Peyer's patch (tissue), 4 donors: ENCODE data around the gene CNTNAP2. TPM values are rescaled to one million over a fixed set of nuclear protein-coding genes. Genes with fewer than 3 reads are reported as not detected.

Experiments used
- DNase-seq, 3 donors: peaks; one replicate each; pipeline ENCODE4 v3.0.0-alpha.2; 2017 to 2019
- H3K27ac ChIP-seq, 4 donors: fragments of 200-600 bp; sonication (generic); one replicate each; pipeline ENCODE4 v1.5.1; 2016 to 2019
- H3K27me3 ChIP-seq, 2 donors: fragments of 200-600 bp; sonication (generic); one replicate each; pipeline ENCODE4 v1.5.1; 2019
- H3K36me3 ChIP-seq, 3 donors: fragments of 200-600 bp; sonication (generic); one replicate each; pipeline ENCODE4 v1.5.1; 2016 to 2019
- H3K4me1 ChIP-seq, 4 donors: fragments of 200-600 bp; sonication (generic); one replicate each; pipeline ENCODE4 v1.5.1; 2016 to 2019
- H3K4me3 ChIP-seq, 4 donors: fragments of 200-600 bp; sonication (generic); 1 replicate in 3 of 4; 2 replicates in 1 of 4; pipeline ENCODE4 v1.5.1; 2016 to 2019; ENCODE audit warnings: mild to moderate bottlenecking in 1 of 4
- H3K9me3 ChIP-seq, 4 donors: fragments of 200-600 bp; sonication (generic); one replicate each; pipeline ENCODE4 v1.5.1; 2016 to 2019; ENCODE audit warnings: mild to moderate bottlenecking in 1 of 4
- CTCF ChIP-seq, 6 experiments: fragments of 450-650 bp in 4 of 6; fragments of 200-600 bp in 2 of 6; sonication (generic) in 1 of 6; IDR thresholded peaks; one replicate each; pipeline ENCODE4 v1.5.1; 2017 to 2019; ENCODE audit warnings: antibody characterized with exemption in 6 of 6, mild to moderate bottlenecking in 3 of 6, moderate library complexity in 1 of 6
- POLR2A ChIP-seq, 2 donors: fragments of 450-650 bp; IDR thresholded peaks; one replicate each; pipeline ENCODE4 v1.5.1; 2017; ENCODE audit warnings: antibody characterized with exemption in 2 of 2, mild to moderate bottlenecking in 2 of 2, moderate library complexity in 2 of 2
- total RNA-seq, 4 donors: library from RNA; depleted of rRNA; stranded (reverse); fragments of >200 nt; gene quantifications; one replicate each; pipeline ENCODE4 v1.1.0, GENCODE V29; 2016

The CNTNAP2 gene
- total RNA-seq, 4 donors from 2014 or later = 1.5 to 4.9 (median 3.6) TPM

- no peaks in the 10 kb centered on the region for H3K9me3 ChIP-seq
- H3K4me3 ChIP-seq = no peak overlapping the region
- no peaks in the 10 kb centered on the region for H3K36me3 ChIP-seq
- H3K27ac ChIP-seq = no peak overlapping the region
- no peaks in the 10 kb centered on the region for H3K27me3 ChIP-seq
- H3K4me1 ChIP-seq = no peaks in the 10 kb centered on the region
- TF ChIP-seq POLR2A (IDR thresholded peaks at IDR 0.05) = no peak
- TF ChIP-seq CTCF (IDR thresholded peaks at IDR 0.05) = no peak
- DNase-seq = no peak
Measured at GRCh38 chr7:148147438-148147837, 2030.8 kb downstream of the CNTNAP2 start.

GRCh38 chr7:148148456-148148855 is 2031.9 kb downstream of the CNTNAP2 start:
- no peaks in the 10 kb centered on the region for H3K27me3 ChIP-seq
- H3K4me3 ChIP-seq = no peak overlapping the region
- no peak for DNase-seq
- H3K27ac ChIP-seq = no peak overlapping the region
- H3K4me1 ChIP-seq = peaks cover 0 to under 1% (median 0%) of the 10 kb centered on the region in 4 donors
- H3K9me3 ChIP-seq = no peaks in the 10 kb centered on the region
- H3K36me3 ChIP-seq = no peaks in the 10 kb centered on the region
- no peak for TF ChIP-seq CTCF (IDR thresholded peaks at IDR 0.05)
- TF ChIP-seq POLR2A (IDR thresholded peaks at IDR 0.05) = no peak

- Histone ChIP-seq H3K36me3 (no peaks in the 10 kb centered on the region), H3K4me3 (no peak overlapping the region), H3K27me3 (no peaks in the 10 kb centered on the region), H3K4me1 (peaks cover 0 to 3% (median 0%) of the 10 kb centered on the region in 4 donors), H3K9me3 (no peaks in the 10 kb centered on the region), H3K27ac (no peak overlapping the region)
- no peak for DNase-seq
- TF ChIP-seq CTCF (IDR thresholded peaks at IDR 0.05) (no peak), POLR2A (IDR thresholded peaks at IDR 0.05) (no peak)
Measured at GRCh38 chr7:148149730-148150129, 2033.1 kb downstream of the CNTNAP2 start.

GRCh38 chr7:148151778-148152177 is 2035.2 kb downstream of the CNTNAP2 start:
- Histone ChIP-seq H3K9me3 (no peaks in the 10 kb centered on the region), H3K36me3 (no peaks in the 10 kb centered on the region), H3K27ac (no peak overlapping the region), H3K27me3 (no peaks in the 10 kb centered on the region), H3K4me1 (peaks cover 0 to 3% (median 0%) of the 10 kb centered on the region in 4 donors), H3K4me3 (no peak overlapping the region)
- no peak for DNase-seq
- TF ChIP-seq CTCF (IDR thresholded peaks at IDR 0.05) = no peak
- no peak for TF ChIP-seq POLR2A (IDR thresholded peaks at IDR 0.05)

GRCh38 chr7:148153616-148154284 is 2037.1 kb downstream of the CNTNAP2 start:
- H3K36me3 ChIP-seq = no peaks in the 10 kb centered on the region
- H3K27ac ChIP-seq = no peak overlapping the region
- H3K4me1 ChIP-seq = peaks cover 0 to 3% (median 0%) of the 10 kb centered on the region in 4 donors
- no peak overlapping the region for H3K4me3 ChIP-seq
- no peak for DNase-seq
- no peaks in the 10 kb centered on the region for H3K27me3 ChIP-seq
- TF ChIP-seq CTCF (IDR thresholded peaks at IDR 0.05) (no peak), POLR2A (IDR thresholded peaks at IDR 0.05) (no peak)
- no peaks in the 10 kb centered on the region for H3K9me3 ChIP-seq
